ENCODE results near the gene WWTR1.

The WWTR1 gene

GRCh38 chr3:149560001-149560400, 97.8 kb downstream of the WWTR1 start:
- no peak for DNase-seq

- no peak for DNase-seq
Observed at GRCh38 chr3:149559525-149559924, 98.3 kb downstream of the WWTR1 start.

DNA sequence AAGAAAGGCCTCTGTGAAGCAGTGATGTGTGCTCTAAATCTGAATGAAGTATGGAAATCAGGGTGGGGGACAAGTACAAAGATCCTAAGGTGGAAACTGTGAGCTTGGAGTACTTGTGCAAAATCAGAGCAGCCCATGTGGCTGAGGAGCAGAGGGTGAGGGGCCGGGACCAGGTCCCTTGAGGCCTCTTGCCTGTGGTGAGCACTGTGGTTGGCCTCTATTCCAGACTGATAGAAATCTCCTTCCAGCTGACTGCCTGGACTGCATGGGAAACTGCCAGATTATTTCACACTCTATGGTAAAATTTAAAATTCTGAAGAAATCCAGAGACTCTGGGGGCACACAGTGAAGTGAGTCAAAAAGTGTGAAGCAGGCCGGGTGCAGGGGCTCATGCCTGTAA, 101.9 kb downstream of the WWTR1 start:
- no peak for DNase-seq

- DNase-seq, result no peak
Observed at GRCh38 chr3:149554826-149555225, 103.0 kb downstream of the WWTR1 start.

DNA sequence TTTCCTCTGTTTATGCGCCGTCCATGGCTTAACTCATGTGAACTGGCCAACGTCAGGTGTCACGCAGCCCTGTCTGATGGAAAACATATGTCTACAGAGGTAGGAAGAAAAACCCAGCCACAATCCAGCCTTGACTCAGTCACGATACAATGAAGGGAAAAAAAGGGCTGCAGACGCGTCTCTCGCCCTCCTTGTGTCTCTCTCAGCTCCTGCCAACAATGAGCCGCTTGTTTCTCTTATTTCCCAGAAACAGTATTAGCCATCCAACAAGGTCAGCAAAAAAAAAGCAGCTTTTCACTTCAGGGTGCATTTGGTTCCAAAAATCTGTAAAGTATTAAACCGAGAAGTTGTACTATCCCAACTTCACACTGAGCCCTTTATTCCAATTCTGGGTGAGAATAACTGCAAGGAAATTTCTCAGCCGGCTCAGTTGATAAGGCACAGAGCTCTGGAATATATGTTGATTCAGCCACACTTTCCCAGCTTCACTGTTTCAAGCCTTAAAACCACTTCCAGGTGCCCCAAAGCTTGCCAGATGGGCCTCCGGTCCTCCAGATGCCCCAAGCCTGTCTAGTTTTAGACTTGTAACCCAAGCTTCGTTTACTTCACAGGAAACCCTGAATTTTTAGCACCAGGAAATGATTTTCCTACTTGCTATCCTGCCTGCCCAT, 103.9 kb downstream of the WWTR1 start:
- no peak for DNase-seq

DNA sequence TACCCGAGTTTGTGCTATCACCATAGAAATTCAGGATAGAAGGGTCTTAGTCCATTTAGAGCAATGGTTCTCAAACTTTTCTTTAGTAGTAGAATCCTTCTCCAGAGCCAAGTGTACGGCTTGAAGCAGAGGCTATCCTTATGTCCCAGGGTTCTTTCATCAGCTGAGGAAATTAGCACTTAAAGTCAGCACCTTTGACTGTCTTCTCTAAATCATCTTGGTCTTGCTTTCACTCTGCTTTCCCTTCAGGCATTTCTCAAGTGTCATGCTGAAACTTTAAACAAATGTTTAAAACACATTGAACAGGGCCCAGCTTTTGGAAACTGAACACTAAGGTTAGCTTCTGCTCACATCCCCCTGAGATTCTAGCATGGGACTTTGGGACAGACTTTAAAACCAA, 105.1 kb downstream of the WWTR1 start:
- no peak for DNase-seq

DNA sequence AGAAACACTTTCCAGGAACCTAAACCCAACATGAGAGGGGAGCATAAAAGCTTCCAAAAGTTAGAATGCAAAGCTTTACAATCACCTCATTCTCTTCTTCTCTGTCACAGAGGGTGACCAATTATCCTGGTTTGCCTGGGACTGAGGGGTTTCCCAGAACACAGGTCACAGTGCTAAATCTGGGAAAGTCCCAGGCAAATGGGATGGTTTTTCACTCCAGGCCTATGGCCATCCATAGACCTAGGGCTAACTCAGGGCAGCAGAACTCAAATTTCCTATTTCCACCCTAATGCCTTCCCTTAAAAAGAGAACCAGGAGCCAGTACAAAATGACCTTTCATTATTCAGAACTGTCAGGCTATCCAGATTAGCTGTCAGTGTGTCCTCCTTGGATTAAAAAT, 106.3 kb downstream of the WWTR1 start:
- no peak for DNase-seq

DNA sequence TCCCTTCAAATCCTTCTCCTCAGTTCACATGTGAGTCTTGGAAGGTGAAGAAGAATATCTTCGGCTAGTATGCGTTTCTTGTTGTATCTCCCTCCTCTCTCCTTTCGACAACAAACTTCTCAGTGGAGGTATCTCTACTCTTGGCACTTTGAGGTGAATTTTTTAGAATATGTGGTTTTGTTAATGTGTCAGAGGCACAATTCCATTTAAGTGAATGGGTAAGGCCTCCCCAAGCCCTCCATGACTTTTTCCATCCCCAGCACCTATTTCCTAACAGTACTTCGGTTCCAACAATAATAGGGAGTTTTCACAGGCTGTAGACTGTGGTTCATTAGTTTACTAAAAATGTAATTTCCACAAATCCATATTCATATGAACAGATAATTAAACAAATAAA, 109.2 kb downstream of the WWTR1 start:
- DNase-seq, result no peak

GRCh38 chr3:149547954-149548668, 109.7 kb downstream of the WWTR1 start:
- DNase-seq, result no peak

- no peak for DNase-seq
Observed at GRCh38 chr3:149547413-149547812, 110.4 kb downstream of the WWTR1 start.

DNA sequence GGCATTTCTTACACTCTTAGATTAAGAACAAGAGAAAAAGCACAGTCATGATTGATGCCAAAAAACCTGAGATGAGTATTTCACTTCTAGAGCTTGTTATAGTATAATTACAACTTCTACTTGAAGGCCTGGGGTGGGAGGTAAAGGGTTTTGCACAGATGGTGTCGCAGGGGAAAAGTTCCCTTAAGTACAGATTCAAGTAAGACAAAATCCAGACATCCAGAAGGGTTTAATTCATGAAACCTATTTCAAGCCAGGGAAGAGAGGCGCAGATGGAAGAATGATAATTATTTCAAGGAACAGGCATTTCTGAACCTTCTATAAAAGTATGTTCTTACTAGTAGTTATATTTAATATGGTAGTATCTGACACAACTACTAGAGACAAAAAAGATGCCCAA, 112.8 kb downstream of the WWTR1 start:
- no peak for DNase-seq

DNA sequence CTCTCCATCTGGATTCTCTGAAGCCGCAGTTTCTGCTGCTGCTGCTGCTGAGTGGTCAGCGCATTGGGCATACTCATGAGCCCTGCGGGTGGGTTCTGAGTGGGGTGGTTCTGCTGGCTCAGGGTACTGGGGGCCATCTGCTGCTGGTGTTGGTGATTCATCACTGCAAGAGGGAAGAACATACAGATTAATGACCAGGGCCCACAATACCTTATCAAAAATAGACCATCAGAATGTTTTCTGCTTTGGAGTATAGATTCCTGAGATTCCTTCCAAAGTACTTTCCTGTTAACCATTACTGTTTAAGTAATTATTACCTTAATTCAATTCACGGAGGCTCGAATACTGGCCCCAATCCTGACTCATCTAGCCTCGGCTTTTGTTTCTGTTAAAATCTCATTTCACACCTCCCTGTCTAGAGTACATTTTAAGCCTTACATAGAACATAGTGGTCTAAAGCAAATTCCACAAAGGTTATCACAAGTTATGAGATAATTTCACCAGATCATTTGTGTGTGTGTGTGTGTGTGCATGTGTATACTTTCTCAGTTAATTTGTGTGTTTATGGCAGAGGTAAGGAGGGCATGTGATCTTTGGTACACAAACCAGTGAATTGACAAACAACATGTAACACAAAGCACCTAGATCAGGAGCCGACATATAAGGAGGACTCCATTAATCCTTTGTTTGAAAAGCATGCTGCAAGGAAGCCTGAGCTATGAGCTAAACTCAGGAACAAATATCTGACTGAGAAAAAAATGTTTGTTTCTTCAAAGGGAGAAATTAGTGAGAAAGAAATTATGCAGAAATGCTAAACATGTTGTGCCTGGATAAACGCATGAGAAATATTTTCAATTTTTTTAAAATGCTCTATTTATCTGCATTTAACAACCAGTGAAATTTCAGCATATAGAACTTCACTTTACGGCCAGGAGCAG, 115.2 kb downstream of the WWTR1 start:
- no peak for DNase-seq

GRCh38 chr3:149541091-149541491, 116.7 kb downstream of the WWTR1 start:
- DNase-seq, result no peak

DNA sequence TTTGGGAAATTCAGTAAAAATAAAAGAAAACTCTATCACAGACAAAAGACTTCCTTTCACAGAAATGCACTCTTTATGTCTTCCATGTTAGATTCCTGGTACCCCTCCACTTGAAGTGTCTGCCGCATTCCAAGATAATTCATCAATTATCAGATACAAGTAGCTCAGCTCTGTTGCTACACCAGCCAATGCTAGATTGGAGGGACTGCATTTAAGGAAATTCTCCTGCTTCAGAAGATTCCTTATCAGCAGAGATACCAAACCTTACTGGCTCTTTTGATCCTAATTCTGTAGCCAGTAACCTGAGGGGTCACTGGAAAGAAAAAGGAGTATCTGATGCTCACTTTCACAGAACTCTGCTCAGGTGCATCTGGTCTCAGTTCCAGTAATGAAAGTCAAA, 119.5 kb downstream of the WWTR1 start:
- DNase-seq, result no peak

DNA sequence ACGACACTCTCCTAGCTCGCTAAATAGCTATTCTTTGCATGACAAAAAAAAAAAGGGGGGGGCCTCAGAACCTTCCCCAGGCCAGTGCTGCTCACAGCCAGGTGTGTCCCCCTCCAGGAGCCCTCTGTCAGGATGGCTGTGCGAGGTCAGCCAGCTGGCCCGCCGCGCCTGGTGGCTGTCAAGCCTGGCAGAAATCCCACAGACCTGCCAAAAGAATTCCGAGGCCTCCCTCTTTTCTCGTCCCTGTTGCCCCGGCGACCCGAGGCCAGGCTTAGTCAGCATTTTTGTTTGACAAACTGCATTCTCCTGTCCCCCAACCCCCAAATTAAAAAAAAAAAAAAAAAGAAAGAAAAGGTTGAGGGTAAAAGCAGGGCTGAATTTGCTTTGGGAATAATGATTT, 121.4 kb downstream of the WWTR1 start:
- no peak for DNase-seq

GRCh38 chr3:149535333-149535685, 122.5 kb downstream of the WWTR1 start:
- no peak for DNase-seq

GRCh38 chr3:149534671-149535332, 123.0 kb downstream of the WWTR1 start:
- no peak for DNase-seq

DNA sequence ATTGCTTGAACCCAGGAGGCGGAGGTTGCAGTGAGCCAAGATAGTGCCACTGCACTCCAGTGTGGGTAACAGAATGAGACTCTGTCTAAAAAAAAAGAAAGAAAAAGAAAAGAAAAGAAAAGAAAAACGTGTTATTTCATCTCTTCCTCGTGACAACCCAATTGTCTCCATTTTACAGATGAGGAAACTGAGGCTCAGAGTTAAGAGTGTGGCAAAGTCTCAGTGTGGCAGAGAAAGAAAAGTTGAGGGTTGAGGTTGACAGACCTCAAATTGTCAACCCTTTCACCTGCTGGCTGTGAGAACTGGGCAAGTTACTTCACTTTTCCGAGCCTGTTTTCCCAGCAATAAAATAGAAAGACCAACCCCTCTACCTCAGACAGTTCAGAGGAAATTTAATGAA, 123.7 kb downstream of the WWTR1 start:
- no peak for DNase-seq

- DNase-seq, result no peak
Observed at GRCh38 chr3:149532489-149533180, 125.2 kb downstream of the WWTR1 start.

DNA sequence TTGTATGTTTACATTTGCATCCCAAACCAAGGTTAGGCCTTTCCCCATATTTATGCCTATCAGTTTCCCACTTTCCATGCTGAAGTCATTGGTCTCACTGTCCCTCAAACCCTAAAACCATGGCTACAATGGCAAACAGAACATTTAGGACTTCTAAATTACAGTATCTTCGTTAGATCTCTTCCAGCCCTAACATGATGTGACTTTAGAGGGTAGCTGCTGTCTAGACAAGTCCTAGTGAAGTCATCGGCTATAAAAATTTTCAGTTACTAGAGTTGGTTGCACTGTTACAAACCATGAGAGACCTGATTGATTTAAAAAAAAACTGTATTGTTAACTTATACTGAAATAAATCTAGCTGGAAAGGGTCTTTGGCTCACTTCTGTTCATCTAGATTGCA, 128.7 kb downstream of the WWTR1 start:
- no peak for DNase-seq

DNA sequence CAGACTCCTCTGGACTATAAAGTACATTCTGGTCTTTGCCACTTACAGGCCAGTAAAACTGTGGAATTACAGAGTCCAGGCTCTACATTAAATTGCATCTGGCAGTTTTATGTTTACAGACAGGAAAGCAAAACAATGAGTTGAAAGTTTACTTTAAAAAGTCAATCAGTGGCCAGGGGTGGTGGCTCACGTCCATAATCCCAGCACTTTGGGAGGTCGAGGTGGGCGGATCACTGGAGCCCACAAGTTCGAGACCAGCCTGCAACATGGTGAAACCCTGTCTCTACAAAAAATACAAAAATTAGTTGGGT, 129.5 kb downstream of the WWTR1 start:
- DNase-seq, result no peak

- no peak for DNase-seq
Observed at GRCh38 chr3:149527531-149528339, 130.1 kb downstream of the WWTR1 start.

Data from stimulated activated CD4-positive, alpha-beta T cell treated with anti-CD3 and anti-CD28 coated beads, Interleukin-15, amount 100 ng/mL, for 24 hours (primary cell).